HG02798 (cell line): Measurements from ENCODE around the gene ANO2.
"Not testable (repeated sequence)": the region's sequence is repeated elsewhere in the genome, so short reads cannot be mapped to it uniquely, and the experiment has no call there.

ENCODE experiments used
- ATAC-seq: cut with Tn5 transposase; IDR thresholded peaks from one replicate; pipeline ENCODE4 v1.9.1; 2021; ENCODE audit warnings: mild to moderate bottlenecking; ENCODE audit not compliant: unreplicated experiment, poor library complexity

The ANO2 gene

DNA sequence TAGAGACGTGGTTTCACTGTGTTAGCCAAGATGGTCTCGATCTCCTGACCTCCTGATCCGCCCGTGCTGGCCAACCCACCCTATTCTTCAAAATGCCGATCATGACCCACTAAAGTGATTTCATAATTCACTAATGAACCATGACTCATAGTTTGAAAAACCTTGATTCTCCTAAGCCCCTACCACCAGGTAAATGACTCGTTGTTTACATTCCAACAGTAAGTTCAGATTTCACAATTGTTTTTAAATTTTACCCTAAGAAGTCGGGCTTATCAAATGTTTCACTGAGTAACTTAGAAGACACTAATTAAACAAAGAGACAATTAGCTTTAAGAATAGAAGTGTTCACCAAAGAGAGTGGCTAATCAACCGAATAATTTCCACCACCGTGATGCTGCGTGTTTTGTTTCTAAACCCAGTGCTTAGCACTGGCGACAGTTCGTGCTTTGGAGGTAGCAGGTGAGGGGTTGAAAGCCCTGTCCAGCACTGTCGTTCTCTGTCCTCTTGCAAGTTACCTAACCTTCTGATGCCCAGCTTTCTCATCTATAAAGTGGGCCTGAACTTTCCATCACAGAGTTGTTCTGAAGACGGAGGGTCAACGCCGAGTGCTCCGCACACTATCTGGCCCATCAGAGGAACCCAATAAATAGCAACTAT is 376.6 kb downstream of the ANO2 start:
- ATAC-seq = no peak

DNA sequence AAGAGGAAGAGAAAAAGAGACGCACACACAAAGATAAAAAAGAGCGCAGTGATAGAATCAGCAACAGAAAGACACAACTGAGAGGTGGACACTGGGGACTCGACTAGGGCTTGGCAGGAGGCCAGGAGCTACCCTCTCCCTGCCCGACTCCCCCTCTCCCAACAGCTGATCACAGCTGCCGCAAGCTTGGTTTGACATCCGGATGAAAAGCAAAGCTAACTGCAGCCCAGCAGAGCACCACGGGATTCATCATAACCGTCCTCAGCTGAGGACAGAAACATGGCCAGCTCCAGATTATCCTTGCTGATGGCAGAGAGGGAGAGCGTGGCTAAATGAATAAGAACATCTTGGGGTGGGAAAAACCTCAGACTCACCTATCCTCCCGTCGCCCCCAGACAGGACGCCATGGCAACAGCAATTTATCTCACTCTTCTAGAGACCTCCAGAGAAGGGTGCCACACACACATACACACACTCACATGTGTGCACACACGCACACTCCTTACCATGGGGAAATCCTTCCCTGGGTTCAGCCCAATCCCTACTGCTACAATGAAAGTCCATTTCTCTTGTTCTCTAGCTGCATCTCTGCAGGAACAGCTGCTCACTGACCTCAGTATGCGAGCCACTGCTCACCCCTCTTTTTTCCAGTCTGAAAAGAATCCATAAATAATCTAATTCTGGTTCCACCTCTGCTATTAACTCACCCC is 377.9 kb downstream of the ANO2 start:
- no peak for ATAC-seq

GRCh38 chr12:5565933-5566599 is 379.0 kb downstream of the ANO2 start:
- no peak for ATAC-seq

DNA sequence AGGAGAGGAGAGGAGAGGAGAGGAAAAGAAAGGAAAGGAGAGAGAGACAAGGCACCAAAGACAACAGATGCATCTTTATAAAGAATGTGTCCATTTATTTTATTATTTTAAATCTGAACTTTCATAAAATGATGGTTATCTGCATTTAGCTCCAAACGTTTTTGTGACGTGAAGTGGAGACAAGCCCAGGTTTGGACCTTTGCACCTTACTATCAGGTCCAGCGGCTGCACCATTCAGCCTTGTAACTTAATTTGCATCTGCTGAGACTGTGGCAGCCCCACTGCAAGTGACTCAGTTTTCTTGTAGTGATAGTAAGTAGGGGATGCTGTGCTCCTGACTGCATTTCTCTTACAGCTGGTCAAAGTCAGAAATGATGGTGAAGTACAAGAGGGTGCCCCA is 382.5 kb downstream of the ANO2 start:
- ATAC-seq = no peak

- ATAC-seq = no peak
Observed at GRCh38 chr12:5561846-5562245, 383.2 kb downstream of the ANO2 start.

GRCh38 chr12:5561057-5561456 is 384.0 kb downstream of the ANO2 start:
- no peak for ATAC-seq

DNA sequence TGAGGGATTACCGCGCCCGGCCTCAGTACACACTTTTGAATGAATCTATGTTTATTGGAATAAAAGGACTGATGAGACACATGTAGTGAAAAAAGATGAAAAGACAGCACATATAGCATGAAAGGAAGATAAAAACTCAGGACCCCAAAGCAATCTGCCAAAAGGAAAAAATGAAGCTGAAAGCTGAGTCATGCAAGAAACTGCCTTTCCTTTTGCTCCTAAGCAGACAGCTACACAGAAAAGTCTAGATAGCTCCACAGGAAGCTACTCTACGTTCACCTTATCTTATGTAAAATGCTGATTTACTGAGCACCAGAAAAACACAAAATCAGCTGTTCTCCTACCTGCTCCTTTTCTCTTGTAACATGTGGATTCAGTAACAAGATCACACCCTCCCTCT is 384.8 kb downstream of the ANO2 start:
- no peak for ATAC-seq

DNA sequence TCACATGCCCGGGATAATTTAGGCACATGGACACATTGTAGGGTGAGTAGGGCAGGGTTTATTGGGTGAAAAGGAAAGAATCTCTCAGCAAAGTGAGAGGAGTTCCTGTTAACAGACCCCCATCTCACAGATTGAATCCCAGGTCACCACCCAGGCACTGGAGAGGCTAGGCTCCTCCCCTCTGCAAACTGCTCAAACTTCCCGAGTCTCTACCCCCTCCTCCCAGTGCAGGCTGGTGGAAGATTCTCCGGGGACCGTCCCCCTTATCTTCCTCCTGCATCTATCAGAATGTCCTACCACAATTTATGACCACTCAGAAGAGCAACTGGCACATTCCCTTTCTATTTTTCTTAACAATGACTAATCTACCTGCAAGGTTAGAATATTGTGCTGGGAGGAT is 387.2 kb downstream of the ANO2 start:
- no peak for ATAC-seq

- ATAC-seq = no peak
Observed at GRCh38 chr12:5556946-5557673, 387.9 kb downstream of the ANO2 start.

GRCh38 chr12:5556033-5556614 is 388.9 kb downstream of the ANO2 start:
- ATAC-seq = no peak

- ATAC-seq = no peak
Observed at GRCh38 chr12:5554711-5555110, 390.3 kb downstream of the ANO2 start.

DNA sequence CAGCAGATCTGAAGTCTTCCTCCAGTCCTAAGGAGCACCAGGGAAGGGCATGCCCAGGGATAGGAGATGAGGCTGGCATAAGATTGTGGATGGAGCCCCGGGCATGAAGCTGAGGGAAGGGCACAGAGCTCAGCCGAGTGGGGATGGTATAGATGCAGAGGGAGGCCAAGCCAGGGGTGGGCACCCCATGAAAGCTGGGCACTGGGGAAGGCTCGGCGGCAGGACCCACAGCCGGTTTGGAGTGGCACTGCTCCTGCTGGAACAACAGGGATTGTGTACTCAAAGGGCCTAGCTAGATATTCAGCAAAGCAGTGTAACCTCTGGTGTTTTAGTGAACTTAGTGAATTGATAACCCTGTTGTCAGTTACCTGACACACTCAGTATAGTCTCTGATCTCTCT is 396.0 kb downstream of the ANO2 start:
- no peak for ATAC-seq

DNA sequence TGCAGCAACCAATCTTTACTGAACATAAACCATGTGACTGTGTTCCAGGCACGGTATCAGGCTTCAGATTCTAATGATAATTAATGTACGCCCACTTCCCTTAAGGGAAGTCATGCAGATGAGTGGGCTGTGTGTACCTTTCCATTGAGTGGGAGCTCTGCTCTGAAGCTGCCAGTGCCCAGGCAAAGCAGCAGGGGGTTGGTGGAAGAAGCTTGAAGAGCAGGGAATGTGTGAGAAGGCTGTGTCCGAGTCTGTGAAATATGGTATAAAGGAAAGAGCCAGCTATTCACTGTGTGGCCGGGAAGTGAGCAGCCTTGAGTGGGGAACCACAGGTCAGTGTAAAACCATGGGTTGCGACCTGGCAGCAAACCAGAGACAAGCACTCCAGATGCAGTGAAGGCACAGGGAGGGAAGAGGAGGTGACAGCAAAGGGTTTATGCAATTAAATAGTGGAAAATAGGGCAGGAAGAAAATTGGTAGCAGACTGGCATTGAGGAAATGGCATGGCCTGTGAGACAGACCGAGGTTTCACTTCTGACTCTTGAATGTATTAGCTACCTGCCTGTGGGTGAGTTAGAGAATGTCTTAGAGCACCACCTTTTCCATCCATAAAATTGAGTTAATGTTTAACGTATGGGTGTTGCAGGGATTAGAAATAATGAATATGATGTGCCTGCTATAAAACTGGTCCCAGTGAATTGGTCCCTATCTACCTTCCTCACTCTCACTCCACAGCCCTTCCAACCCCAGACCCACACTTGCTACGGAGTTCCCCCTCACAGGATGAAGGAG is 396.7 kb downstream of the ANO2 start:
- ATAC-seq = no peak

- no peak for ATAC-seq
Observed at GRCh38 chr12:5546616-5547015, 398.4 kb downstream of the ANO2 start.

- ATAC-seq = no peak
Observed at GRCh38 chr12:5537771-5538170, 407.3 kb downstream of the ANO2 start.

- not testable (repeated sequence) for ATAC-seq
Observed at GRCh38 chr12:5537026-5537615, 407.9 kb downstream of the ANO2 start.

DNA sequence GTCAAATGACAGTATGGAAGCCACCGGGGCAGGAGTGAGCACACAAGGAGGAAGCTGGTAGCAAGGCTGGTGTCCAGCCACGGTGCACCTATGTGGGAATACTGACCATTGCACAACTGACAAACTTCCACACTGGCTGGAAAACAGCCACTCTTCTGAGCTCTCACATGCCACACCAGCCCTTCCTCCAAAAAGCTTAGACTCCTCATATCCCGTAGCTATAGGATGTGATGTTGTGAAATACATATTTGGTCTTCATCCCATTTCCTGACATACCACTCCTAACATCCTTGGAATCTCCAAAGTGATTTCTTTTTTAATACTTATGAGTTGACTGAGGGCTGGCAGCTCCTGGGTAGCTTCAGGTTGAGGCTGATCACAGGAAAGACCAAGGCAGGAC is 409.5 kb downstream of the ANO2 start:
- ATAC-seq = no peak

- ATAC-seq = no peak
Observed at GRCh38 chr12:5534426-5535199, 410.4 kb downstream of the ANO2 start.

DNA sequence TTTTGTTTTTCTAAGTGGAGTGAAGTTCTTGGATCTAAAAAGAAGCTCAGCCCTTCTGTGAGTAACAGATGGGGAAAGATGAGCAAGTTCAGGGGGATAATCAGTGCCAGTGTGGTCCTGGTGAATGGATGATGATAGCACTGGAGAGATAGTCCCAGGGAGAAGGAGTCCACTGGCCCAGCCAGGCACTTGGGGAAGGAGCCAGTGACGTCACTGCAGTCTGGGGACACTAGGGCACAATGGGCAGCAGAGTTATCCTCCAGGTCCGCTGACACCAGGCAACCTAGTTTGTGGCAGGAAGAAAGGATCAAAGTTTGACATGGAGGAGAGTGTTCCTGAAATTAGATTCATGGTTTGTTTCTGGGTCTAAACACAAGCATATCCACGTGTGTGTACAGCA is 411.7 kb downstream of the ANO2 start:
- ATAC-seq = no peak
